HG02840 (cell line): ENCODE data around the gene PCSK1.

Source experiments
- ATAC-seq: cut with Tn5 transposase; IDR thresholded peaks from one replicate; pipeline ENCODE4 v1.9.1; 2021; ENCODE audit warnings: mild to moderate bottlenecking, moderate library complexity, moderate number of reproducible peaks; ENCODE audit not compliant: unreplicated experiment, low FRiP score

The PCSK1 gene

DNA sequence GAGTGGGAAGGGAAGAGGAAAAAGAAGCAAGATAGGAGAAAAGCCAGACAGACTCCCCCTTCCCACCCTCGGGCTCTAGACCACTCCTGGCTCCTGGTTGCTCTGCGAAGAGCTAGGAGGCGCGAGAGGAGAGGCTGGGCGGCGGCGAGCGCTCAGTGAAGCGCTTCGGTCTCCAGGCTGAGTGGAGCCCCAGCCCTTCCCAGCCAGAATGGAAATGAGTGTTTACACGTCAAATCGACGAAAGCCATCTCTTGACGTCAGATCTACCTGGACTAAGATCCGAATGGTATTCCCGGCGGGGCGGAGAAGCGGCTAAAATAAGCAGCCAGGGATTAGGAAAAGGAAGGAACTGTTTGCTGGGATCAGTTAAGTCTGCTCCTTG is at the start of gene PCSK1:
TSS of gene PCSK1 (minus strand) at position 183 of the 382 bp plus-strand sequence. CDS start 206 bp downstream, outside the sequence.
- ATAC-seq, result no peak

DNA sequence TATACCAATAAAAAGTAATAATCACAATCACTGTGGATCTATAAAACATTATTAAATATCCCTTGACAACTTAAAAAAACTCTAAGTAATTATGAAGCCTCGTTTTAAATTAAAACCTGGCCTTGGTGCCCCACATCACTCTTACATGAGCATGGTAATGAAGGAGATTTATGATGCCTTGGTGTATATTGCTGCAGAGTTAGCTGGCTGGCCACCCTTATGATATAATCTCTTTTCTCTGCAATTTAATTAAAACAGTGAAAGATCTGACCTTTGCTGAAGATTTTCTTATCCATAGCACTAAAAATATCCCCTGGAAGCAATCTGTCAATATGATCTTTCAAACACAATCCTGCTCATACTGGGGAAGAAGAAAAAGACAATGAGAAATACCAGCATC is 48.8 kb upstream of the PCSK1 start:
- no peak for ATAC-seq

GRCh38 chr5:96481009-96481786 is 48.1 kb upstream of the PCSK1 start:
- no peak for ATAC-seq

- ATAC-seq, result no peak
These were observed 45.9 kb upstream of the PCSK1 start for GRCh38 chr5:96478983-96479382.

DNA sequence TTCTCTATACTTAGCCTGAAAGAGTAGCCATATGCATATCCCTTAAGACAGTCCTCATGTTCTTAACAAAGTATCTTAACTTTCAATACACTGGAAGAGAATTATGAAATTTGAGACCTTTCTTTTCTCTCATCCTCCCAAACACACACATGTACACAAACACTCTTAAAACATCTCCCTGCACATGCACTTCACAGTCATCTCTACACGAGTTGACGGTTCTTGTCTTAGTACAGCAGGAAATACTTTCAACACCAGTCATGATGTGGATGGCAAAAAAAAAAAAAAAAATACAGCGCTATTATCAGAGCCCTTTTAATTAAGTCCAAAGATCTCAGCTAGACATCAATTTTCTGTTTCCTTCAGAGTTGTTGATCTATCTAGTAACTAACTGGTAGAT is 43.6 kb upstream of the PCSK1 start:
- ATAC-seq, result no peak

DNA sequence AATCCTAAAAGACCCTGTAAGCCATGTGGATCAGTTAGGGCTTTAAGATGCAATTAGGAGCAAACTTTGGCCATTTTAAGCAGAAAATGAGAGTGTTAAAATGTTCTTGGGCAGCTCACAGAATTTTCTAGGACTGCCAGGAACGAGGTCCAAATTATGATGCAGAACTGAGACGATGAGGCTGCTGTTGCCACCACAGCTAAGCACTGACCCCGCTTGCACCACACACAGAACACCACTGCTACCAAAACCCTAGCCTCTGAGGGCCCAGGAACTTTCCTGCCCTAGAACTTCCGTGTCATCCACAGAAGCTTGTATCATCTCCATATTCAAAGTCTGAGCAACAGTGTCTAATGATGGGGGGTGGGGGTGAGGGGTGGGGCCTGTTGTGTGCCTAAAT is 41.0 kb upstream of the PCSK1 start:
- ATAC-seq, result no peak

- no peak for ATAC-seq
These were observed 40.1 kb upstream of the PCSK1 start for GRCh38 chr5:96473155-96473554.

DNA sequence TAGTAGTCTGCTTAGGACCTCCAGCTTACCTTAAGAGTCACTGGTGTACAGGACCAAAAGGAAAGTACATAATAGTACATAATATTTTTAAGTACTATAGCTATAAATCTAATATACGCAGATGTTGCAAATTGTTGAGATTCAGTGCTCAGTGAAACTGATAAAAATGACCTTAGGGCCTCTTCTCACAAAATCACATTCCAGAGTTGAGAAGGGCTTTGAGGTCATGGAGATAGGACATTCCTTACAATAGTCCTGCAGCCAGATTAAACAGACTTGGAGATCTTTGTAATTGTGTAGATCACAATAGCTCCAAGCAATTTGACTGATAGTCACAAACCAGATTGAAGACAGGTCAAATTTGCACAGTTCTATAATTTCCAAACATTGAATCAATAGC is 37.7 kb upstream of the PCSK1 start:
- no peak for ATAC-seq

- no peak for ATAC-seq
These were observed 35.9 kb upstream of the PCSK1 start for GRCh38 chr5:96468956-96469355.

DNA sequence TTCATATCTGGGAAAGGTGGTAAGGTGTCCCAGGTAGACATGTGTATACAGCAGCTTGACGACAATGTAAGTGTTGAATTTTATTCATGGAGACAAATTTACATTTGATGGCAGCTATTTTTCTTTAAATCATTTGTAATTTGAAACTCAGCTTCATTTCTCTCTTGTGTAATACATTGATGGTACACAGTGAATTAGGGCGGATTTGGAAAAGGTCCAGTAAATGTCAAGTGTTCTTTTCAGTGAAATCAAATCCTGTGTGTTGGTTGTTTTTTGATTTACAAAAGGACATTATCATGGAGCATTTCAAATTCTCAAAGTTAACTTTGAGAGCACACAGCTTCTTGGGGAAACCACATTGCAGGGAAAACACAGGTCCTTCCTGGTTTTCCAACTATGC is 30.0 kb upstream of the PCSK1 start:
- no peak for ATAC-seq

DNA sequence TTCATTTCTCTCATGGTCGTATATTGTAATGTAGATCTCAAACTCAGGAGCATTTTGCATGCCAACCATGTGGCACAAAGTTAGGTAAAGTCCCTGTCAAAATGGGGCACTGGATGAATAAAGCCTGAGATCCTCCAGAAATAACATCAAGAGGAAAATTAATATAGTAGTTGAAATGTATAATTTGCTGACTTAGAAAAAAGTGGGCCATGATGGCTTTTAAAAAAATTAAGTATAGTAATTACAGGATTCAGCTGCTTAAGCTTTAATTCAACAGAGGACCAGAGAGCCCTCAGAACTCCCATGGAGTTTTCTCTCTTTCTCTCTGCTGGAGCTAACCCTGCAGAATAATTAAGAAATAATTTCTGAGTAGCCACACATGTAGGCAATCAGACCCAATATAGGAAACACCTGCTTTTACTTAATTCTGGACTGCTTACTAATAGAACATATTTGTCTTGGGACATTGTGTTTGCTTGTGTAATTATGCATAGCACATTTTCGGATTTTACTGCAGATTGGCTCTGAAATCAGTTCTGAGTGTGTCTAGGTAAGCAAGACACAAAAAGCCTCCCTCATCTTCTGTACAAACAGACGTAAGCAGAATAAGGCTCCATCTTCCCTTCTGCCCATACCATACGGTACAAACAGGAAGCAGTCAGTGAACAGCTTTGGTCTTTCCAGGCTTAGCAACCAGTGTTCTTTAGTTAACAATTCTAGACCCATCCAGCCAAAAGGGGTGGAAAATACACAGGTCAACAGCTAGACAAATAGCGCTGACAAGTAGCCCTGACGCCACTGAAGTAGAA is 26.5 kb upstream of the PCSK1 start:
- ATAC-seq, result no peak

DNA sequence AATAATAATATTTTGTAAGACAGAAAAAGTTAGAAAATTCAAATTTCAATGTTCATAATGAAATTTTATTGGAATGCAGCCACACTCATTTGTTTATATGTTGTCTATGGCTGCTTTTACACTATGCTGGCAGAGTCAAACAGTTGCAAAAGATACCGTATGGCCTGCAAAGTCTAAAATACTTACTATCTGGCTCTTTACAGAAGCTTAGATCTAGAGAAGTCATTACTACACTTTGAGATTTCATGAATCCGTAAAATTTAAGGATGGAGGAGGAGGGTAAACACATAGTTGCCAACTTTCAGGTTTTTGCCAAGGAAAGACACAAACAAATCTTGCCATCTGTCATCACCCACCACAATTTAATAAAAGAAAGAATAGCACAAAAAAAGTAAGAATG is 25.1 kb upstream of the PCSK1 start:
- ATAC-seq, result no peak

- no peak for ATAC-seq
These were observed 22.7 kb upstream of the PCSK1 start for GRCh38 chr5:96455789-96456188.

GRCh38 chr5:96453394-96453793 is 20.3 kb upstream of the PCSK1 start:
- no peak for ATAC-seq

GRCh38 chr5:96447949-96448348 is 14.9 kb upstream of the PCSK1 start:
- no peak for ATAC-seq

DNA sequence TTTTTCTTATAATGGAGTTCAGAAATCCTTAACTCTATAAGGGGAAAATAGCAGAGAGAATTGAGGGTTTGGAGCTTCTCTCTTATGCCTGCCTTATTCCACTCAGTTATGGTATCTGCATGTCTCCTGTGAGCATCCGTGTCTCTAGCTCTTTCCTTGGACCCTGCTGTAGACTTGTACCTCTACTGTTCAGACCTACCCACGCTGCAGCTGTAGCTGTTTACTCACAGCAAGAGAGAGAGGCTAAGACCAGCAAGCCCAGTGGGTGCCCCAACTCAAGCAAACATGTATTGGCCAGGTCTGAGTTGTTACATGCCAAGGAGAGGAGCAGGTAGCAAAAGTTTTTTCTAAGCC is 7.1 kb upstream of the PCSK1 start:
- ATAC-seq, result peak; percentile 4

- peak; percentile 91 for ATAC-seq
These were observed 6.6 kb upstream of the PCSK1 start for GRCh38 chr5:96439477-96440184.

GRCh38 chr5:96434201-96434645 is 1.2 kb upstream of the PCSK1 start:
- ATAC-seq, result no peak

GRCh38 chr5:96432216-96433065 is 607 bp downstream of the PCSK1 start:
- ATAC-seq, result no peak
